HL-60 (cell line): Measurements from ENCODE around the gene PIK3R2.

Source experiments
- CTCF ChIP-seq: IDR thresholded peaks from one replicate; pipeline ENCODE4 v1.5.1; 2011; ENCODE audit warnings: low read length, control low read depth, inconsistent platforms; ENCODE audit not compliant: insufficient read depth
- GABPA ChIP-seq: IDR thresholded peaks from 2 replicates; pipeline ENCODE4 v1.6.1; 2012; ENCODE audit warnings: low read depth
- POLR2AphosphoS5 ChIP-seq: IDR thresholded peaks from 2 replicates; pipeline ENCODE4 v1.6.1; 2012; ENCODE audit warnings: low read depth
- REST ChIP-seq: IDR thresholded peaks from 2 replicates; pipeline ENCODE4 v1.6.1; 2012; ENCODE audit warnings: low read depth; ENCODE audit not compliant: insufficient replicate concordance
- SPI1 ChIP-seq: IDR thresholded peaks from 2 replicates; pipeline ENCODE4 v1.6.1; 2012; ENCODE audit warnings: low read depth, mild to moderate bottlenecking, borderline replicate concordance

DNA sequence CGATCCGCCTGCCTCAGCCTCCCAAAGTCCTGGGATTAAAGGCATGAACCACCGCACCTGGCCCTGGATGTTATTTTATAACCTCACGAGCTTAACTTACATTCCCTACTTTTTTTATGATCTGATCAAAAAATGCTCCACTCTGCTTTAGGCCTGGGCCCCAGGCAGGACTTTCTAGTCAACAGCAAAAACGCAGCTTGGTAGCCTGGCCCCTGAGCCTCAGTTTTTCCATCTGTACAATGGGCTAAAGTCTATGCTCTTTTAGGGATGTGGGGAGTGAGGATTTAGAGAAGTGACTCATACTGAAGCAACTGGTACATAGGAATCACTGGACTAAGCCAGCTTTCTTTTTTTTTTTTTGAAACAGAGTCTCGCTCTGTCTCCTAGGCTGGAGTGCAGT lies 11.9 kb upstream of the PIK3R2 start:
- TF ChIP-seq CTCF (no peak), POLR2AphosphoS5 (no peak), GABPA (no peak), REST (no peak), SPI1 (no peak)
